Measurements from ENCODE around the gene ADCY9.
"Not testable (repeated sequence)": the region's sequence is repeated elsewhere in the genome, so short reads cannot be mapped to it uniquely, and the experiment has no call there.

Gene ADCY9

DNA sequence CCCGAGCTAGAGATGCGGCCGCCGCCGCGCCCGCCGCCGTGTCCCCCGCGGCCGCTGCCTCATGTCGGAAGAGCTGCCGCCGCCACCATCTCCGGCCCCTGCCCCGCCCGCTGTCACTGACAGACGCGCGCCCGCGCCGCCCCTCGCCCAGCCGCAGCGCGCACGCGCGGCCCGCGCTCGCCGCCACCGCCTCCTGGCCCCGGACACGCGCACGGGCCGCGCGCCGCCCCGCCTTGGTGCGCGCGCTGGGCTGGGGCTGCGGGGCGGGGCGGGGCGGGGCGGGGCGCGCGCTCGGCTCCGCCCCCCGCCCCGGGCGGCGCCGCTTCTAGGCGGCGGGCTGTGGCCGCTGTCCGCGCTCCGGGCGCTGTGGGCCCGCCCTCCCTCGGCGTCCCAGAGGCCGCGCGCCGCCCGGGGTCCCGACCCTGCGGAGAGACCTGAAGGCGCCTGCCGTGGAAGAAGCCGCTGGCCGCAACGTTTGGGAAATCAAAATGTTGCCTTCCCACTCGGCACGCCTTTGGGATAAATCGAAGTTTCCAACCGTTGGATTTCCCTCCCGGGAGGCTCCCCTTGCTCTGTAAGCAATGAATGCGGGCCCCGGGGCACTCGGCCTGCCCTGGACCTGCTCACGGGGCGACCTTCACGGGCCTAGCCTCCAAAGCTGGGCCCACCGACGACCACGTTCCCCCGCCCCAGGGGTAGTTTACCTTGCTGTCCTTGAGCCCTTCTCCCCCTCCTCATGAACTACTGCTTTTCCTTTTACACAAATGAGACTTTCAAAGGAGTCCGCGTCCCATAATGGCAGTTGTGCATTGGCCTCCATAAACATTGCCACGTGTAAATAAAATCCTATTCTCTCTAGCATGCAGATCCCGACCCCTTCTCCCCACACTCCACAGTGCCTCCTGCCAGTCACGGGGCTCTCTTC lies at the start of gene ADCY9:
Gene ADCY9, minus strand, starts transcription at position 118 of the 925 bp plus-strand sequence. CDS start 1,000 bp downstream, outside the sequence.
- in situ Hi-C loops (cut with HindIII; ENCODE audit: low sequenced_read_pairs) = no loop called here

DNA sequence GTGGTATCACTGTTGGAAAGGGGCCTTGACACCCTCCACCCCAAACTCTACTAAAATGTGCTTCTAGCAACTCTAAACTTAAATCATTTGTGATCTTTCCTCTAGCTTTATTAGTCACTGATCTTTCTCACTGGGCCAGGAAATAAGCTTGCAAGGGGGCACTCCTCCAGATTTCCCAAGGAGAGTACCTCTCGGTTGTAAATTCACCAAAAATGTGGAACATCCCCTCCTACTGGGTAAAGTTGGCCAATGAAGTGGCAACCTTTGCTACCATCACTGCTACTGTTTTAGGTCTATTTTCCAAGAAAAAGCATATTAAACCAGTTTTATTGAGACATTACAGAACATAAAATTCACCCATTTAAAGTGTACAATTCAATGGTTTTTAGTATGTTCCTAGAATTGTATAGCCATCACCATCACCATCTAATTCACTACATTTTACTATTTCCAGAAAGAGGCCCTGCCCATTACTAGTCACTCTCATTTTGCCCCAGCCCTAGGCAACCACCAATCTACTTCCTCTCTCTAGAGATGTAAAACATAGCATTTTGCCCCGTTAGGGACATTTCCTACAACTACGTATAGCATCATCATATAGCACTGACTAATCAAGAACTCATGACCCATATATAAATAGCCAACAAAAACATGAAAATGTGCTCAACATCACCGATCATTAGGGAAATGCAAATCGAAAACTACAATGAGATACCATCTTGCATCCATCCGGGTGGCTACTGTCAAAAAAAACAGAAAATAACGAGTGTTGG lies 44.6 kb upstream of the ADCY9 start:
- in situ Hi-C loops (cut with HindIII; ENCODE audit: low sequenced_read_pairs) = no loop called here

DNA sequence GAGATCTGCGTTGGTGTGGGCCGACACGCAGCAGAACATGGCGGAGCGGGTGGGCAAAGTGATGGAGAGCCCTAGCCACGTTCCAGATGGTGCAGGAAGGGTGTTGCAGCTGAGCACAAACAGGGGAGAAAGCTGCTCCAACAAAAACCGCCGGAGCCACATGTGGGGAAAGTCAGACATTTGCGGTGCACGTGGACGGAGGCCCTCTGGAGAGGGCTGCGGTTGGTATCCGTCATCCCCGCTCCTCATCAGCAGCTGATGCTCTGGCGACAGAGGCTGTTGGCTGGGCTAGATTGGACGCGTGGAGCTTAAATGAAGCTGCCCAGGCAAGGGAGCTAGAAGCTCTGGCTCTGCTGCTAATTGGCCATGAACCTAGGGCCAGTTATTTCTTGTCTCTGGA lies 43.5 kb upstream of the ADCY9 start:
- in situ Hi-C loops (cut with HindIII; ENCODE audit: low sequenced_read_pairs) = no loop called here

DNA sequence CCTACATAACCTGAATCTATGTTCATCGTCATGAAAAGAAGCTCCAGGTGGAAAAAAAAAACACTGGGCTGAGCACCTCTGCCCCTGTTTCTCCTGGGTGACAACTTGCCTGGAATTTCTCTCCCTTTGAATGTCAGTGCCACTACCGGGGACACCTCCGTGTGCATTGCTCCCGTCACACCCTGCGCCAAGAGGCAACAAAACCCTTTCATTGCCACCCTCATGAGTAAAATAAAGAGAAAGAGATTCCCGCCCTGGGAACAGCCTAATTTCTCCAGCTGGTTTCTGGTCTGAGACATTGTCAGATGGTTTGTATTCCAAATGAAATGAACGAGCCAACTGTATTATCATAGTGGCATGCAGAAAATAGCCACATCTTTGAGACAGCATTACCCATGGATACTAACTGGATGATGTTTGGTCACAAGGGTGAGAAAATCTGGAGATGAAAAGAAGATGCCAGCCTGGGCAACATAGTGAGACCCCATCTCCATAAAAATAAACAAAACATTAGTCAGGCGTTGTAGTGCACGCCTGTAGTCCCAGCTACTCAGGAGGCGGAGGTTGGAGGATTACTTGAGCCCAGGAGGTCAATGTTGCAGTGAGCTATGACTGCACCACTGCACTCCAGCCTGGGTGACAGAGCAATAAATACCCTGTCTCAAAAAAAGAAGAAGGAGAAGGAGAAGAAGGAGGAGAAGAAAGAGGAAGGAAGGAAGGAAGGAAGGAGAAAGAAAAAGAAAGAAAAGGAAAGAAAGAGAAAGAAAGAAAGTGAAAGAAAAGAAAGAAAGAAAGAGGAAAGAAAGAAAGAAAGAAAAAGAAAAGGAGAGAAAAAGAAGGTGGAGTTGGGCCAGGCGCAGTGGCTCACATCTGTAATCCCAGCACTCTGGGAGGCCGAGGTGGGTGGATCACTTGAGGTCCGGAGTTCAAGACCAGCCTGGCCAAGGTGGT lies 42.2 kb upstream of the ADCY9 start:
- in situ Hi-C loops (cut with HindIII; ENCODE audit: low sequenced_read_pairs) = no loop called here

DNA sequence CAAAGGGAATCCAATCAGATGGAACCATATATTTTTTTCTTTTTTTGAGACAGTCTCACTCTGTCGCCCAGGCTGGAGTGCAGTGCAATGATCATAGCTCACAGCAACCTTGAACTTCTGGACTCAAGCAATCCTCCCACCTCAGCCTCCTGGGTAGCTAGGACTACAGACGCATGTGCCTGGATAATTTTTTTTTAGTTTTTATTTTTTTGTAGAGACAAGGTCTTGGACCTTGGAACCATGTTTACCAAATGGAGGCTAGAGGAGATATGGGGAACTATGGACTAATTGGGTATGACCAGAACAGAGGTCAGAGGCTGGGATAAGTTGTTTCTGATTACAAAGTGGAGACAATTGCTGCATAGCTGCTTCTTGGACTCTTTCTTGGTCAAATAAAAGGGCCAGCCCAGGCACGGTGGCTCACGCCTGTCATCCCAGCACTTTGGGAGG lies 41.2 kb upstream of the ADCY9 start:
- in situ Hi-C loops (cut with HindIII; ENCODE audit: low sequenced_read_pairs) = no loop called here

DNA sequence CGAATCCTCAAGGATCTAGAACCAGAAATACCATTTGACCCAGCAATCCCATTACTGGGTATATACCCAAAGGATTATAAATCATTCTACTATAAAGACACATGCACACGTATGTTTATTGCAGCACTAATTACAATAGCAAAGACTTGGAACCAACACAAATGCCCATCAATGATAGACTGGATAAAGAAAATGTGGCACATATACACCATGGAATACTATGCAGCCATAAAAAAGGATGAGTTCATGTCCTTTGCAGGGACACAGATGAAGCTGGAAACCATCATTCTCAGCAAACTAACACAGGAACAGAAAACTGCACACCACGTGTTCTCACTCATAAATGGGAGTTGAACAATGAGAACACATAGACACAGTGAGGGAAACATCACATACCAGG lies 40.3 kb upstream of the ADCY9 start:
- in situ Hi-C loops (cut with HindIII; ENCODE audit: low sequenced_read_pairs) = not testable (repeated sequence)

DNA sequence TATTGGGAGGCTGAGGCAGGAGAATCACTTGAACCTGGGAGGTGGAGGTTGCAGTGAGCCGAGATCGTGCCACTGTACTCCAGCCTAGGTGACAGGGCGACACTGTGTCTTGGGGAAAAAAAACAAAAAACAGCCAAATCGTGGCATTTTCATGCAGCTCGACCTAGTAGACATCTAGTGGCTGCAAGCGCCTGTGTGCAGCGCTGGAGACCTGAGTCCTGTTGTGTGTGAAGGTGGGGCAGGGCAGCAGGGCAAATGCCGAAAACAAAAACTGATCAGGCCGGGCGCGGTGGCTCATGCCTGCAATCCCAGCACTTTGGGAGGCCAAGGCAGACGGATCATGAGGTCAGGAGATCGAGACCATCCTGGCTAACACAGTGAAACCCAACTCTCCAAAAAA lies 37.1 kb upstream of the ADCY9 start:
- in situ Hi-C loops (cut with HindIII; ENCODE audit: low sequenced_read_pairs) = not testable (repeated sequence)

DNA sequence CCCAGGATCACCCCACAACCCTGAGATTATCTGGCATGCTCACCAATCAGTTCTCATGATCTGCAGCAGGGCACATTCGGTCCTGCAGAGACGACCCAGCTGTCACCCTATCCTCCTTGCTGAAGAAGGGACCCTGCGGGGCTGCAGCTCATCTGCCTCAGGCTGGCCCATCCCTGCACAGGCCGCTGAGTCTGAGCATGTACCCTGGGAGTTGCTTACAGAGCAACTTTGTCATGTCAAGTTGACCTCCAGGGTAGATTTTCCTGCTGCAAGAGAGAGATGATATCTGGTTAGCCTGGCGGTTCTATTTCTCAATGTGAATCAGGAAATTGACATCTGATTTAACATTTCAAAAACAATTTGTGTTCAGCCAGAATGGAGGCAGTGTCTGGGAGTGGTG lies 36.0 kb upstream of the ADCY9 start:
- in situ Hi-C loops (cut with HindIII; ENCODE audit: low sequenced_read_pairs) = no loop called here

DNA sequence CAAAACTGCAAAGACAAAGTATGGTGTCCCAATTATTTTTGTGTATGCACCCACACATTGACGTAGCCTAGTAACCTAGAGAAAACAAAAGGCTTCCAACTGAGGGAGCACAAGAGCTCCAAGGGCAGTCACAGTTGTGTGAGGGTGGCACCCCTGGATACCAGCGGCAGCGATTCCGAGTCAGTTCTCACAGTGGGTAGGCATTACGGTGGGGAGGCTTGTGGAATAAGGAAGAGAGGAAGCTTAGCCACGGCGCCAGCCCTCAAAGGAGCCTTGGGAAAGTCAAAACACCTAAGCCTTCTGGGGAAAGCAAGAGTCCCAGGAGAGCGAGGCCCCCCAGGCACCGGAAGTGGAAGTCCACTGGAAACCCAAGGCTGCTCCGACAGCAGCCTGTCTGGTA lies 31.0 kb upstream of the ADCY9 start:
- in situ Hi-C loops (cut with HindIII; ENCODE audit: low sequenced_read_pairs) = no loop called here

DNA sequence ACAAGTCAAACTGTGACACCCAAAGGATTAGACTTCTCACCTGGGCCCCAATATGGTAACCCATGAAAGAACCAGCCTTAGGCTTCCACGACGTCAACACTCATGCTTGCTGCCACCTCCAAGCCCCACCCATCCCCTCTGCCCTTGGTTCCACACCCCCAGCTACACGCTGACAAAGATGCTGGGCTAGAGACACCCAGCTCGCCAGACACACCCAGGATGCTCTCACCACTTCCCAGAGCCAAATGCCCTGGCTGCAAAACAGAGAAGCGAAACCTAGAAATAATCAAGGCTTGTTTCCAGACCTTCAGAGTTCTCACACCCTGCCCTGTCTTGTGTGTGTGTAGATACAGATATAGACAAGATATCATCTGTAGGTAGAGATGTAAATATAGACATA lies 26.0 kb upstream of the ADCY9 start:
- in situ Hi-C loops (cut with HindIII; ENCODE audit: low sequenced_read_pairs) = no loop called here

DNA sequence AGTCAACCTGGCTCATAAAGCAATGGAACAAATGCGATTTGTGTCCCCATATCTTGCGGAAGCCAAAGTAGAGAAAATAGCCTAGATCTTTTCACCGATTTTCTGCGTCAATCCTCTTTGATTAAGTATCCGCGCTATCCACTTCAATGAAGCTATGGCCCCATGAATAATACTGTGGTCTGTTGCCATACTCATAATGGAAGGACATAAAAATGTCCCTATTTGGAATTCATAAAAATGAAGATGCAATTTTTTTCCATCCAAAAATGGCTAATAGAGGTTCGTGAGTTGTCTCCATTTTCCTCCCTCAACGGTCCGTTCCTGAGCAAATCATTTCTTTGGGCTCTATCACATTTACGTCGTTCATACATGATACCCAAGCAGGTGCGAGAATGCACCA lies 25.4 kb upstream of the ADCY9 start:
- in situ Hi-C loops (cut with HindIII; ENCODE audit: low sequenced_read_pairs) = no loop called here

DNA sequence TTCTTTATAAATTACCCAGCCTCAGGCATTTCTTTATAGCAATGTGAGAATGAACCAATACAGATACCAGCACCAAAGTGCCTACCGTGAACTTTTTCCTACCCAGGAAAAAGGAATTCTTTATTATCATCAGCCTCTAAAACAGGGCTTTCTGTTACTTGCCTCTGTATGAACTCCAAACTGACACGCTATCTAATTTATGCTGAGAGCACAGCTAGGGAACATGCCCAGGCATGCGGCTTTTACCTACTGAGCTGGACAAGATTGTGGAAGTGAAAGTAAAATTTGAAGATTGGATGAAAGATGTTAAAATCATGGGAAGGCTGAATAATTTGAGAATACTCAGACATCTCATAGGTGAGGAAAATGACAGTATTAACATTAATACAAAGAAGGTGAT lies 24.4 kb upstream of the ADCY9 start:
- in situ Hi-C loops (cut with HindIII; ENCODE audit: low sequenced_read_pairs) = no loop called here

DNA sequence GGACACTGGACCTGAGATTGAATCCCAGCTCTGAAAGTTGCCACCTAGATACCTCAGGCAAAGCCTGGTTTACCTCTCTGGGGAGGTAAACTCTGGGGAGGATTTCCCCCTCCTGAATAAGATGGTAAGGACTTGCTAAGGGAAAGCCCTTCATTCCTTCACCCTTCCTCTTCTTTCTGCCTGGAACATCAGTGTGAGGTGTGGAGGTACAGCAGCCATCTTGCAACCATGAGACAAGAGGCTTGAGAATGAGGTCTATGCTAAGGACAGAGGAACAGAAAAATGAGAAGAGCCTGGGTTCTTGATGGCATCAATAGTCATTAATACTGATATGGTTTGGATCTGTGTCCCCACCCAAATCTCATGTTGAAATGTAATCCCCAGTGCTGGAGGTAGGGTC lies 23.7 kb upstream of the ADCY9 start:
- in situ Hi-C loops (cut with HindIII; ENCODE audit: low sequenced_read_pairs) = no loop called here

DNA sequence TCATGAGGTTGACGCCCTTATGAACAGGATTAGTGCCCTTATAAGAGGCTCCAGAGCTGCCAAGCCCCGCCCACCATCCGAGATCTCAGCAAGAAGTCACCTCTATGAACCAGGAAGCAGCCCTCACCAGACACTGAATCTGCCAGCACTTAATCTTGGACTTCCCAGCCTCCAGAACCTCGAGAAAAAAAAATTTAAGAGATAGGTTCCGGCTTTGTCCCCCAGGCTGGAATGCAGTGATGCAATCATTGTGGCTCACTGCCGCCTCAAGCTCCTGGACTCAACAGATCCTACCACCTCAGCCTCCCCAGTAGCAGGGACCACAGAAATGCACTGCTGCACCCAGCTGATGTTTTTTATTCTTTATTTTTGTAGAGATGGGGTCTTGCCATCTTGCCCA lies 22.5 kb upstream of the ADCY9 start:
- in situ Hi-C loops (cut with HindIII; ENCODE audit: low sequenced_read_pairs) = no loop called here

DNA sequence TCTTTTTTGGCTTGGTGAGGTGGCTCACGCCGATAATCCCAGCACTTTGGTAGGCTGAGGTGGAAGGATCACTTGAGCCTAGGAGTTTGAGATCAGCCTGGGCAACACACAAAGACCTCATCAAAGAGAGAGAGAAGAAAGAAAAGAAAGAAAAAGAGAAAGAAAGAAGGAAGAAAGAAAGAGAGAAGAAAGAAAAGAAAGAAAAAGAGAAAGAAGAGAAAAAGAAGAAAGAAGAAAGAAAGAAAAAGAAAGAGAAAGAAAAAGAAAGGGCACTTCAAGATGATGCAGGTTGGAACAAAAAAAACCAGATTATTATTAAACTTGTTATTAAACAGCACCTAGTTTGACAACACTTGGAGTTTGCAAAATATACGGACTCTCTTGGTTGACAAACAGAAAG lies 21.2 kb upstream of the ADCY9 start:
- in situ Hi-C loops (cut with HindIII; ENCODE audit: low sequenced_read_pairs) = no loop called here

DNA sequence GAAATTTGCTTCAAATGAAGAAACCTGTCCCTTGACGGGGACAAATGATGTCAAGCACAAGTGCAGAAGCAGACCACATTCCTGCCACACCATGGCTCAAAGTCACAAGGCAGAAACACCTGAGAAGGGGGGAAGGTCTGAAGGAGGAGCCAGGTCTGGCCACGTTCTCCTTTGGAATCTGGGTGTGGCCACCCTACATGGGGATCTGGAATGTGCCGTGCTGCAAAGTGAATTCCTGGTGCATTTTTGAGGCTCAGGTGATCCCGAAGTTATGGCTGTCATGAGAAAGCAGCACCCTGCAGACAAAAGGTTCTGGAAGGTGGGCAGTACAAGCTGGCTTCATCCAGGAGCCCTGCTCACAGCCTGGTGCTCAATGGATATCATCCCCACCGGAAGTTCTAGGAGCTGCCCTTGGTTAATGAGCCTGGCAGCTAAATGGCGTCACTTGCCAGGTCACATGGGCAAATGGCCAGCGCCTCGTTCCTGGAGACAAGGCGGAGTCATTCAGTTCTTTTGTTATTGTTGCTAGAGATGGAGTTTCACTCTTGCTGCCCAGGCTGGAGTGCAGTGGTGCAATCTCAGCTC lies 20.1 kb upstream of the ADCY9 start:
- in situ Hi-C loops (cut with HindIII; ENCODE audit: low sequenced_read_pairs) = no loop called here

DNA sequence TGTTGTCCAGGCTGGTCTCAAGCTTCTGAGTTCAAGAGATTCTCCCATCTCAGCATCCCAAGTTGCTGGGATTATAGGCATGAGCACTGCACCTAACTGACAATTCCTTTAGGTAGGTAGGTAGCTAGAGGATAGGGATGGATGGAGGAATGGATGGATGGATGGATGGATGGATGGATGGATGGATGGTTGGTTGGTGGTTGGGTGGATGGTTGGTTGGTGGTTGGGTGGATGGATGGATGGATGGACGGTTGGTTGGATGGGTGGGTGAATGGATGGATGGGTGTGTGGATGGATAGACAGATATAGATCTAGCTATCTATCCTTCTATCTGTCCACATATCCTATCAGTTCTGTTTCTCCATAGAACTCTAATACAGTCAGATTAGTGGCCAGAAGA lies 19.3 kb upstream of the ADCY9 start:
- in situ Hi-C loops (cut with HindIII; ENCODE audit: low sequenced_read_pairs) = no loop called here

DNA sequence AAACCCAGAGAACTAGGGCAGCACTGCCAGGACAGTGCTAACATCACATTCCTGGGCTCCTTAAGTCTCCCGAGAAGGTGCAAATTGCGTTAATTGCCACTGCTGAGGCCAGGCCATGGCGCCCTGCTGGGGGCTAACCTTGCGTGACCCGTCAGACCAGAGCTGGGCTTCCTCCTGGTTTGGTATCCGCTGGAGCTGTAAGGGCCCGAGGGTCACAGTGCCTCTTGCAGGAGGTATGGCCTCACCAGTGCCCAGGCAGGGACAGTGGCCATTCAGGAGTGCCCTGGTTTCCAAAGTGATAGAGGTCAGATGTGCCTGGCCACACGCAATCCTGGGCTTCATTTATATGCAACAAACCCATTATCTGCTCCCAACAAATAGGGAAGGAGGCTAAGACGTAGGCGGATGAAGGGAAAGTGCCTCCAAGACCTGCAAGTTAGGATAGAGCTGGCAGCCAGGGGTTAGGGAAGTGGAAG lies 17.7 kb upstream of the ADCY9 start:
- in situ Hi-C loops (cut with HindIII; ENCODE audit: low sequenced_read_pairs) = no loop called here

DNA sequence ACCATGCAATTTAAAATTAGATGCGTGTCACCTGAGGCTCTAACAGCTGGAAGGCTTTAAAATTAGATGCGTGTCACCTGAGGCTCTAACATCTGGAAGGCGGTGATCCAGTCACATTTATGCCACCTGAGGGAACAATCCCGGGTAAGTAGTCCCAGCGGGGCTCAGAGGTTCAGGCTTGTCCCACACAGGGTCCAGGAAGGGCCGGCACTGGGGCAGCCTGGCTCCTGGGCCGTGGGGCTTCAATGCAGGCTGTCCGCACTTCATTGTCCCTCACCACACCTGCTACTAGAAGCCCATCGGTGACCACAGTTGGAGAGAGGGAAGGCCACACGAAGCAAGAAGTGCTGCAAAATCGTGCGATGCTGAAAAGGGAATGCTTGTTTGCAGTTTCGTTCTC lies 15.4 kb upstream of the ADCY9 start:
- in situ Hi-C loops (cut with HindIII; ENCODE audit: low sequenced_read_pairs) = no loop called here

DNA sequence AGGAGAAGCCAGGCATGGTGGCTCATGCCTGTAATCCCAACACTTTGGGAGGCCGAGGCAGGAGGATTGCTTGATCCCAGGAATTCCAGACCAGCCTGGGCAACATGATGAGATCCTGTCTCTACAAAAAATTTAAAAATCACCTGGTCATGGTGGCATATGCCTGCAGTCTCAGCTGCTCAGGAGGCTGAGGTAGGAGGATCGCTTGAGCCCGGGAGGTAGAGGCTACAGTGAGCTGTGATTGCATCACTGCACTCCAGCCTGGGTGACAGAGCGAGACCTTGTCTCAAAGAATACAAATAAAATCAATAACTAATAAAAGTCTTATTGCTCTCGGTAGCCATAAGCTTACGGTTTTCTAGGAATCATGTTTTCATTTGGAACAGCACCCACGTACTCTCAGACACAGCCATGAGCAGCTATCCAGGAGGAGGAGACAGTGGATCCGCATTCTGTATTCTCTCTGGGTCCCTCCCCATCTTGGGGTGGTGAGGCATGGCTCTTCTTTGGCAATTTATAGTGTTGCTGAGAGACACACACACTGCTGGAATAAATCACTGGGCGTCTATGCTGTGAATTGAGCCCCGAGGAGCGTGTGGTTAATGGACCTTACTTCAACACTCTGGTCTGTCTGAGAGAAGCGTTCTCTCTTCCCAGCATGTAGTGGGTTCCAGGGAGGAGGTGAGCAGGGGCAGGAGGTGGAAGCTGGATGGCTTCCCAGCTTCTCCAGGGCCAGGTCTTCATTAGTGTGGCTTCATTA lies 8.5 kb upstream of the ADCY9 start:
- in situ Hi-C loops (cut with HindIII; ENCODE audit: low sequenced_read_pairs) = no loop called here
